ENCODE data around the gene GFER.

- TF ChIP-seq CTCF (IDR thresholded peaks at IDR 0.05) (no peak), POLR2A (IDR thresholded peaks at IDR 0.05) (no peak)
Measured at GRCh38 chr16:2019921-2020831, 36.2 kb downstream of the GFER start.

Data from tibial nerve (tissue), 3 donors.